Measurements from ENCODE around the gene GRAMD2A.
A peak's percentile ranks its signal among the peaks of the same experiment; 100 is the strongest.

The GRAMD2A gene

DNA sequence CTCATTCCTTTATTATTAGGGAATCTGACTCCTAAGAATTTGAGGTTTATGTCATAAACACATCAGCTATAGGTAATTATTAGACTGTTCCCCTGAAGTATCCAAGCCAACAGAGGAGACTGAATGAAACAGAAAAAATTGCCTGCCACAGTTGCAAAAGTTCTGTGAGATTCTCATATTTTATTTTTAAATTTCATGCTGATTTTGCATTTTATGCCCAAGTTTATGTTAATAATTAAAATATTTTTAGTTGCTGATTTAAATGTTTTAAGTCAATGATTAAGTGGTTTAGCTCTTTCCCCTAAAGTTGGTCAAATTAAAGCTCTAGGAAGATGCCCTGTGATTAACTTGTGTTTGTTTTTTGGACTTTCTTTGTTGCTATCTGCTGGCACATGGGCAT lies 69.2 kb downstream of the GRAMD2A start:
- no peak for DNase-seq

DNA sequence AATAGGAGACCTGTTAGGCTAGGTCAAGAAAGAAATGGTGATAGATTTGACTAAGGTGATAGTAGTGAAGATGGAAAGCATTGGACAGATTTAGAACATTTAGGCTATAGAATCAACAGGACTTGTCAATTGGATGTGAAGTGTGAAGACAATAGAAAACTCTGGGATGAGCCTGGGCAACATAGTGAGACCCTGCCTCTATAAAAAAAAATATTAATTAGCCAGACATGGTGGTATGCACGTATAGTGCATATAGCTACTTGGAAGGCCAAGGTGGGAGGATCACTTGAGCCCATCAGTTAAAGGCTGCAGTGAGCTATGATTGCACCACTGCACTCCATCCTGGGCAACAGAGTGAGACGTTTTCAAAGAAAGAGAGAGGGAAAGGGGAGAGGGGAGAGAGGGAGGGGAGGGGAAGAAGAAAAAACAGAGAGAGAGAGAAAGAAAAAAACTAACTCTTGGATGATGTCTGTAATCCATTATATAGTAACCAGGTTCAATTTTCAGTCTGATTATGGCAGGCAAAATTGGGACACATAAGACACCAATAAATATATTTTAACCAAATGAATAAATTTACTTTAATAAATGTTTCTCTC lies 69.8 kb downstream of the GRAMD2A start:
- no peak for DNase-seq

DNA sequence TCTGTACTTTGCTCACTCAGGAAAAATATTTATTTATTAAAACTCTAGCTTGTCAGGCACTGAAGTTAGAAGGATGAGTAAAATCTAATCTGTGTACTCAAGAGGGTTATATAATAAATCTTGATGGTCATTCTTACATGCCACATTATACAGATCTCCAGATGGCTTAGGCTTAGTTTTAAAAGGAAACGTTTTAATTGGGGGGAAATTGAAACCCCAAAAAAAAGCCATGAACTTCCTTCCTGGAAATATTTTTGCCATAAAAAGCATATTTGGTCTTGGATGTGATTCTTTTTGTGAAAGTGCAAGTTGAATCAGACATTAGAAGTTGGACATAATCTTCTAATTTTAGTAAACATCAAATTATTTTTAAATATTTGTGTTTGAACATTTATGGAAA lies 73.4 kb downstream of the GRAMD2A start:
- DNase-seq, result no peak

DNA sequence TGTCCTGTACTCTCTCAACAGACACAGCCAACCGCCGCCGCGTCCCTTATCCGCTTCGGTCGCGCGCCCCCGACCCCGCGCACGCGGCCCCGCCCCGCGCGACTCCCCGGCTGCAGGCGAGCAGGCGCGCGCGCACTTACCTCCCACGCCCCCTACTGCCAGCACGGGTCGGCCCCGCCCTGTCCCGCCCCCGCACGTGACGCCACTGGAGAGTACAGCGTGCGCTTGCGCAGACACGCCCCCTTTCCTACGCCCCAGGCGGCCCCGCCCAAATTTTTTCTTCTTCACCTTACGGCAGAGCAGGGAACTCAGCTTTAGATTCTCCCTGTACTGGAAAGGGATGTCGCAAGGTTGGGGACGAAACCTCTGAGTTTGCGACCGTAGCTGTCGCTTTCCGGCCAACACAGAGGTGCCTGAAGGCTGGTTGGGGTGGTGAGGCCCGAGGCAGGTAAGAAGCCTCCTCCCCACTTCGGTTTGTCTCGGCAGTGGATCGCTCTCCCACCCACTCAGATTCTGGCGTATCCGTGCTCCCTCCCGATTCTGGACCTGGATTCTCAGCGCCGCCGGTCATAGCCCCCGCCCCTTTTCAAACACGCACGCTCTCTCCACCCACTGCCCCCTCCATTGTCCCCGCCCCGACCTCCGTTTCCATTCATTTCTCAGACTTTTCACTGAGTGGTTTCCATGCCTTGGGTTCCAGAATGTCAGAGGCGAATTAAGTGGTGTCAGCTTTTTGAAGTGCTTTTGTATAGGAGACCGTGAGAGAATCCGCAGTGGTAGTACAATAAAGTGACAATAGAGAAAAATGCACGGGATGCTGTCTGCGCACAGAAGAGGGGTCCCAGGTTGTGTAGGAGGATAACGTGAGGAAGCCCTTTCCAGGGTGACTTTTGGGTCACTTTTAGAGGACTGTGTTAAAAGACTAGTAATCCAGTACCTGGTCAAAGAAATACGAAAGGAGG lies 79.3 kb downstream of the GRAMD2A start, which contains the start of the genes MYO9A and SENP8:
Gene MYO9A, minus strand, starts transcription at position 134 of the 962 bp plus-strand sequence. CDS start 71,587 bp downstream, outside the sequence.
Gene SENP8, plus strand, starts transcription at position 387 of the 962 bp plus-strand sequence. CDS start 21,221 bp downstream, outside the sequence.
- peak; percentile 97 for DNase-seq

DNA sequence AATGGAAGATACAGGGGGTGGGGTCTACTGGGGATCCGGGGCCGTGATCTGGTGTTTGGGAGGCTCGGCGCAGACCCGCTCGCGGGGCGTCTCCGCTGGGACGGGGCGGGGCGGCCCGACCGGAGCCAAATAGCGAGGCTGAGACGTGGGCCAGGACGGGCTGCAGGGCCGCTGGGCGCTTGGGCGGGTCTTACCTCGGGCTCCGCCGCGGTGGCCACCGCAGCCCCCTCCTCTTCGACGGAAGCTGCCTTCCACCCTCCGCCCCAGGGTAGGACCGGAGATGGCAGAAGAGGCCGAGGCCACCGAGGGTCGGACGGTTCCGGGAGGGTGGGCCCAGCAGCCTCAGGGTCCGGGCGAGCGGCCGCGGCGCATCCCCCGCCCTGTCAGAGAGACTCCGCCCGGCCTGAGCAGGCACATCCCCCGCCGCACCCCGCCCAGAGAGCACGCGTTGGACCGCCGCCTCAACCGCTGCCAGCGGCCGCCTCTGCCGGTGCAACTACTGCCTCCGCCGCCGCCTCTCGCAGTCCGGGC lies 80.0 kb downstream of the GRAMD2A start:
- no peak for DNase-seq

DNA sequence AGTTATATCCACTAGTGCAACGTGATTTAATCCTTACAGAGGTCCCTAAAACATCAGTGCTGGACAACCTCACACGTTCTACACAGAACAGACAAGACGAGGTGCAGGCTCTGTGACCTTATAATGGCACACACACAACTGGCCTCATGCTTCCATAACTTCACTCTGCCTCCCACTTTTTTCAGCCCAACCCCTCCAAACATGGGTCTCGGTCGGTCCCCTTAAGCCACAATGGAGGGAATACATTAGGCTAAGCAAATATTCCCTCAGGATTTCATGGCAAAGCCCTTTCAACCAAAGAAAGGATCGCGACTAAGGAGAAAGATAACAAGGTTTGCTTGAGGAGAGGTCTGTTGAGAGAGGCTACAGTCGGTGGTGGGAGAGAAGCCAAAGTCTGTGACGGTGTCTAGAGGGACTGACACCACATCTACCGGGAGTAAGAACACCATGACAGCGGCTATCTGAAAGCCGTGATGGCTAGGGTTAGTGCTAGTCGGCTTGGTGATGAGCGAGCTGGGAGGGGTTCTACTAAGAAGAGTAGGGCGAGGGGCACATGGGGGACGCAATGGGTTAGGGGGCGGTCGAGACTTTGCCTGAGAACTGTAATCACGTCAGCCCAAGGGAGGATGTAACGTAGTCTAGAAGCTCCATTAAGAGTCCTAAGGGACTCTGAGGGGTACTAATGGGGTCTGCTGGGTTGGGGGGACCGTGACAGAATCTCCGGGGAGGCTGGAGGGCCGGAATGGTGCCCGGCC lies 80.7 kb downstream of the GRAMD2A start:
- no peak for DNase-seq

DNA sequence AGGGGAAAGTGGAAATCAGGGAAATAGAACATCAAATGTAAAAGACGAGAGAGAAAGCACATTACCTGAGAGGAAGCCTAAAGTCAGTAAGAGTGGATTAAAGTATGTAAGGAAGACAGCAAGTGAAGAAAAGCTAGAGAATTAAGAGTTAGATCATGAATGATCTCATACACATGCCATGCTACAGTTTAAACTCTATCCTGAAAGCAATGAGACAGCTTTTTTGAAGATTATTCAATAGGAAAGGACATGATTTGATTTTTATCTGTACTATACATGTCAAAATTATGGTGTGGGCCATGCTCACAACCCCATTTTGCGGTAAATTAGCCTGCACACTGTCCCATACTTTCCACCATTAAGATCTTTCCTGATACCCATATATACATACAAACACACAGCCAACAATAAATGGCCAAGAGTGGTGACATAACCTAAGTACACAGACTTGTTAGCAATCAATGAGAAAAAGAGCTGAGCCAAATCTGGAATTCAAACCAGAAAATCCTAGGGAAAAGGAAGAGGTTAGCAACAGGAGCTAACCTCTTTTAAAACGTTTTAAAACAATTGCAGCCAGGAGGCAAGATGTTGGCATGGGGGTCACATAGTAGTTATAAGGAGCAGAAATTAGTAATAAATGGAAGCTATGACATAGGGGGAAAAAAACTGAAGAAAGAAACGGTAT lies 84.1 kb downstream of the GRAMD2A start:
- no peak for DNase-seq

DNA sequence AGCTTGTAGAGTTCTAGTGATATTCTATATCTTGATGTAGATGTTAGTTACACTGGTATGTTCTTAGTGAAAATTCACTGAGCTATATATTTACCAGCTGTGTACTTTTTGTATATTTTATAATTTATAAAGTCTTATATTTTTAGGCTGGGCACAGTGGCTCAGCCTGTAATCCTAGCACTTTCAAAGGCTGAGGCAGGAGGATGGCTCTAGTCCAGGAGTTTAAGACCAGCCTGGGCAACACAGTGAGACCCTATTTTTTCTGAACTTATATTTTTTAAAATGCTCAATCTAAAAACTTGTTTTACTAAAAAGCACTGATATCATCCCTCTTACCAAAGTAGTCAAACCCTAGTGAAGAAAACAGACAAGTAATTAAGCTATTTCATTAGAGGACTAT lies 84.8 kb downstream of the GRAMD2A start:
- no peak for DNase-seq

DNA sequence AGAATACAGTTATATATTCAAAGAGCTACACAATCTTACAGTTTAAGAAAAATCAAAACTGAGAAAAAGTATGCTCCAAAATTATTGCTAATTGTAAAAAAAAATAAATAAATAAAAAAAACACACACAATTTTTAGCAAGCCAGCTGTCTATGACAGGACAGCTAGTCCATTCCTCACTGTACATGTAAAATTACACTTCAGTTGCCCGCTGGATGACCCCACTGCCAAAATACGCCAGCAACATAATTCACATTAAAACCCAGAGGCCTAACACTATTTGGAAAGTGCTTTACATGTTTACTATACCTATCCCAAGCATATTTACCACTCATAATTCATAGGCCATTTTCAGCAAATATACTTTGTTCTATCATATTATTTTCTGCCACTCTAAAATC lies 85.5 kb downstream of the GRAMD2A start:
- no peak for DNase-seq

DNA sequence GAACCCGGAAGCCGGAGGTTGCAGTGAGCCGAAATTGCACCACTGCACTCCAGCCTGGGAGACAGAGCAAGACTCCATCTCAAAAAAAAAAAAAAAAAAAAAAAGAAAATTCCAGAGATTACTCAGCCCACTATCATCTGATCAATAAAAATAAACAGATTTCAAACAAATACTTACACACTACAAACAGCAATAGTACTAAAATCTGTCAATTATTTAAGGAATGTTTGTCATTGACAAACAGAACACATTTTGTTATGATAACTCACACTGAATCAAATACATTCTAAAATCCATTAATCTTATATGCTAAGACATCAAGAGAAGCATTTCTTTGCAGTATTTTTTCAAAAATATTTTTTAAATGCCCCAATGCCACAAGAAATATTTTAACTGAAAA lies 87.2 kb downstream of the GRAMD2A start:
- no peak for DNase-seq

Data from NCI-H774 (cell line).